HEK293 (cell line): ENCODE data around the gene CENPF.

Experiments used
- CTCF ChIA-PET: fragments of 350-600 bp; formaldehyde crosslinking; extraction: SDS; loops from one replicate; lab custom pipeline; 2021; ENCODE audit warnings: antibody characterized with exemption; lab: Yijun Ruan, JAX
- POLR2A ChIA-PET: fragments of 300-600 bp; formaldehyde crosslinking; extraction: SDS; loops from one replicate; lab custom pipeline; 2020; ENCODE audit warnings: antibody characterized with exemption, inconsistent platforms; lab: Yijun Ruan, JAX
- H3K27ac ChIP-seq: fragments of 200-500 bp; sonication (Bioruptor generic); 2 replicates; pipeline ENCODE4 v1.5.1; 2014; ENCODE audit warnings: low read depth, low read length, control low read depth, inconsistent platforms; ENCODE audit errors: extremely low read depth
- H3K36me3 ChIP-seq, 2 experiments: fragments of 200-500 bp in 1 of 2; sonication (Bioruptor generic) in 1 of 2; 1 replicate in 1 of 2; 2 replicates in 1 of 2; pipeline ENCODE4 v1.5.1; 2014 to 2017; ENCODE audit warnings: inconsistent platforms in 2 of 2, low read length in 2 of 2; ENCODE audit not compliant: control insufficient read depth in 2 of 2, insufficient read depth in 1 of 2
- H3K4me1 ChIP-seq: fragments of 200-500 bp; sonication (Bioruptor generic); 2 replicates; pipeline ENCODE4 v1.5.1; 2014; ENCODE audit warnings: mild to moderate bottlenecking, low read length, inconsistent platforms; ENCODE audit not compliant: control insufficient read depth, insufficient read depth
- H3K4me3 ChIP-seq: 2 replicates; pipeline ENCODE4 v1.5.1; 2011; ENCODE audit warnings: low read depth, mild to moderate bottlenecking, control low read depth, low read length, moderate library complexity
- H3K9me3 ChIP-seq: fragments of 200-500 bp; sonication (Bioruptor generic); 2 replicates; pipeline ENCODE4 v1.5.1; 2014; ENCODE audit warnings: low read depth, low read length, inconsistent platforms; ENCODE audit not compliant: control insufficient read depth, insufficient read depth
- GLI2 ChIP-seq: fragments of 450-650 bp; formaldehyde crosslinking; IDR thresholded peaks from 2 replicates; pipeline ENCODE4; 2017; ENCODE audit warnings: missing biosample characterization, missing genetic modification characterization, low read depth, borderline replicate concordance
- IKZF3 ChIP-seq: fragments of 450-650 bp; IDR thresholded peaks from 2 replicates; pipeline ENCODE4 v1.5.0; 2018; ENCODE audit warnings: missing biosample characterization, mild to moderate bottlenecking, missing genetic modification characterization, moderate library complexity
- MEIS1 ChIP-seq: sonication (generic); formaldehyde crosslinking; IDR thresholded peaks from 2 replicates; pipeline ENCODE4 v1.8.1; 2022; ENCODE audit warnings: missing genetic modification reagents, mild to moderate bottlenecking, borderline replicate concordance
- MYNN ChIP-seq: fragments of 450-650 bp; formaldehyde crosslinking; IDR thresholded peaks from 2 replicates; pipeline ENCODE4 v1.5.1; 2016; ENCODE audit warnings: missing biosample characterization, missing genetic modification characterization, borderline replicate concordance
- RBAK ChIP-seq: fragments of 450-650 bp; formaldehyde crosslinking; IDR thresholded peaks from 2 replicates; pipeline ENCODE4 v1.5.1; 2016; ENCODE audit warnings: missing biosample characterization, missing genetic modification characterization
- SP3 ChIP-seq: fragments of 450-650 bp; formaldehyde crosslinking; IDR thresholded peaks from 2 replicates; pipeline ENCODE4 v1.5.1; 2016; ENCODE audit warnings: missing biosample characterization, missing genetic modification characterization
- ZBTB17 ChIP-seq: fragments of 450-650 bp; formaldehyde crosslinking; IDR thresholded peaks from 2 replicates; pipeline ENCODE4 v1.5.1; 2016; ENCODE audit warnings: missing biosample characterization, missing genetic modification characterization
- ZIC2 ChIP-seq: fragments of 450-650 bp; formaldehyde crosslinking; IDR thresholded peaks from 2 replicates; pipeline ENCODE4 v1.5.1; 2016; ENCODE audit warnings: missing biosample characterization, missing genetic modification characterization
- ZNF10 ChIP-seq: fragments of 450-650 bp; formaldehyde crosslinking; IDR thresholded peaks from 2 replicates; pipeline ENCODE4 v1.5.1; 2017; ENCODE audit warnings: missing biosample characterization, missing genetic modification characterization
- ZNF114 ChIP-seq: fragments of 450-650 bp; formaldehyde crosslinking; IDR thresholded peaks from 2 replicates; pipeline ENCODE4 v1.5.0; 2017; ENCODE audit warnings: missing biosample characterization, missing genetic modification characterization
- ZNF157 ChIP-seq: fragments of 450-650 bp; formaldehyde crosslinking; IDR thresholded peaks from 2 replicates; pipeline ENCODE4 v1.5.1; 2016; ENCODE audit warnings: missing biosample characterization, missing genetic modification characterization
- ZNF169 ChIP-seq: fragments of 450-650 bp; formaldehyde crosslinking; IDR thresholded peaks from 2 replicates; pipeline ENCODE4 v1.5.1; 2016; ENCODE audit warnings: missing biosample characterization, missing genetic modification characterization
- ZNF184 ChIP-seq: fragments of 450-650 bp; IDR thresholded peaks from 2 replicates; pipeline ENCODE4 v1.5.1; 2018; ENCODE audit warnings: missing biosample characterization, mild to moderate bottlenecking, missing genetic modification characterization
- ZNF214 ChIP-seq: fragments of 450-650 bp; formaldehyde crosslinking; IDR thresholded peaks from 2 replicates; pipeline ENCODE4 v1.5.1; 2017; ENCODE audit warnings: missing biosample characterization, mild to moderate bottlenecking, missing genetic modification characterization, borderline replicate concordance
- ZNF423 ChIP-seq: fragments of 450-650 bp; formaldehyde crosslinking; IDR thresholded peaks from 2 replicates; pipeline ENCODE4 v1.5.1; 2016; ENCODE audit warnings: missing biosample characterization, missing genetic modification characterization
- ZNF426 ChIP-seq: fragments of 450-650 bp; formaldehyde crosslinking; IDR thresholded peaks from 2 replicates; pipeline ENCODE4 v1.5.1; 2017; ENCODE audit warnings: missing biosample characterization, missing genetic modification characterization, mild to moderate bottlenecking, inconsistent platforms, moderate library complexity
- ZNF501 ChIP-seq: fragments of 450-650 bp; formaldehyde crosslinking; IDR thresholded peaks from 2 replicates; pipeline ENCODE4 v1.5.1; 2016; ENCODE audit warnings: missing biosample characterization, missing genetic modification characterization
- ZNF510 ChIP-seq: fragments of 450-650 bp; formaldehyde crosslinking; IDR thresholded peaks from 2 replicates; pipeline ENCODE4 v1.5.1; 2018; ENCODE audit warnings: mild to moderate bottlenecking, missing genetic modification characterization, missing biosample characterization; ENCODE audit not compliant: insufficient replicate concordance
- ZNF561 ChIP-seq: fragments of 450-650 bp; IDR thresholded peaks from 2 replicates; pipeline ENCODE4 v1.5.1; 2018; ENCODE audit warnings: missing biosample characterization, missing genetic modification characterization, borderline replicate concordance
- ZNF585B ChIP-seq: fragments of 450-650 bp; formaldehyde crosslinking; IDR thresholded peaks from 2 replicates; pipeline ENCODE4 v1.5.1; 2016; ENCODE audit warnings: missing biosample characterization, missing genetic modification characterization
- ZNF843 ChIP-seq: fragments of 450-650 bp; formaldehyde crosslinking; IDR thresholded peaks from 2 replicates; pipeline ENCODE4 v1.5.1; 2016; ENCODE audit warnings: missing biosample characterization, missing genetic modification characterization
- ZSCAN30 ChIP-seq: fragments of 450-650 bp; IDR thresholded peaks from 2 replicates; pipeline ENCODE4 v1.5.1; 2018; ENCODE audit warnings: missing biosample characterization, mild to moderate bottlenecking, missing genetic modification characterization, moderate library complexity
- TF ChIP-seq, protein P1 (sequence below): fragments of 450-650 bp; formaldehyde crosslinking; IDR thresholded peaks from 2 replicates; pipeline ENCODE4 v1.5.0; 2017; ENCODE audit warnings: missing biosample characterization, missing genetic modification characterization, borderline replicate concordance
- TF ChIP-seq, protein P2 (sequence below): fragments of 450-650 bp; formaldehyde crosslinking; IDR thresholded peaks from 2 replicates; pipeline ENCODE4 v1.5.1; 2016; ENCODE audit warnings: missing biosample characterization, missing genetic modification characterization
- TF ChIP-seq, protein P3 (sequence below): fragments of 450-650 bp; formaldehyde crosslinking; IDR thresholded peaks from 2 replicates; pipeline ENCODE4 v1.5.1; 2017; ENCODE audit warnings: missing biosample characterization, missing genetic modification characterization
- TF ChIP-seq, protein P4 (sequence below): fragments of 450-650 bp; formaldehyde crosslinking; IDR thresholded peaks from 2 replicates; pipeline ENCODE4 v1.5.1; 2016; ENCODE audit warnings: missing biosample characterization, missing genetic modification characterization

CENPF gene

DNA sequence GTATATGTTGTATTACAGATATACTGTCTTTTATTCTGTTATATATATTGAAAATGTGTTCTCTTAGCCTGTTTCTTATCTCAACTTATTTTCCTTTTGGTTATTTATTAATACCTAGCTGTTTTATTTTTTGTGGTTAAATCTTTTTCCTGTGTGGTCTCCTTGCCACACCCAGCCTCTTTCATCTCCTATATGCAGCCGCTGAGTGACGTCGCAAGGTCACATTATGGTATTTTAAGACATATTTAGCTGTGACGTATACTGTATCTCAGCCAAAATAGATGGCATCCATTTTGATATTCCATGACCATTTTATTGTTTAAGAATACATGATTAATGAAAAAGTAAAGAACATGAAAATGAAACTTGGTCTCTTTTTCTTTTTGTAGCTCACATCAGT lies 29.1 kb downstream of the CENPF start (continued):
- TF ChIP-seq, protein P1, sequence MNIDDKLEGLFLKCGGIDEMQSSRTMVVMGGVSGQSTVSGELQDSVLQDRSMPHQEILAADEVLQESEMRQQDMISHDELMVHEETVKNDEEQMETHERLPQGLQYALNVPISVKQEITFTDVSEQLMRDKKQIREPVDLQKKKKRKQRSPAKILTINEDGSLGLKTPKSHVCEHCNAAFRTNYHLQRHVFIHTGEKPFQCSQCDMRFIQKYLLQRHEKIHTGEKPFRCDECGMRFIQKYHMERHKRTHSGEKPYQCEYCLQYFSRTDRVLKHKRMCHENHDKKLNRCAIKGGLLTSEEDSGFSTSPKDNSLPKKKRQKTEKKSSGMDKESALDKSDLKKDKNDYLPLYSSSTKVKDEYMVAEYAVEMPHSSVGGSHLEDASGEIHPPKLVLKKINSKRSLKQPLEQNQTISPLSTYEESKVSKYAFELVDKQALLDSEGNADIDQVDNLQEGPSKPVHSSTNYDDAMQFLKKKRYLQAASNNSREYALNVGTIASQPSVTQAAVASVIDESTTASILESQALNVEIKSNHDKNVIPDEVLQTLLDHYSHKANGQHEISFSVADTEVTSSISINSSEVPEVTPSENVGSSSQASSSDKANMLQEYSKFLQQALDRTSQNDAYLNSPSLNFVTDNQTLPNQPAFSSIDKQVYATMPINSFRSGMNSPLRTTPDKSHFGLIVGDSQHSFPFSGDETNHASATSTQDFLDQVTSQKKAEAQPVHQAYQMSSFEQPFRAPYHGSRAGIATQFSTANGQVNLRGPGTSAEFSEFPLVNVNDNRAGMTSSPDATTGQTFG (tag by site-specific recombination), result no peak
- TF ChIP-seq IKZF3 (tag by site-specific recombination), result no peak
- no peak for TF ChIP-seq ZNF510 (tag by site-specific recombination)
- no peak for TF ChIP-seq GLI2 (tag by site-specific recombination)
- TF ChIP-seq ZNF585B (tag by site-specific recombination), result no peak
- no peak for TF ChIP-seq ZNF184 (tag by site-specific recombination)
- TF ChIP-seq ZNF10 (tag by site-specific recombination), result no peak

DNA sequence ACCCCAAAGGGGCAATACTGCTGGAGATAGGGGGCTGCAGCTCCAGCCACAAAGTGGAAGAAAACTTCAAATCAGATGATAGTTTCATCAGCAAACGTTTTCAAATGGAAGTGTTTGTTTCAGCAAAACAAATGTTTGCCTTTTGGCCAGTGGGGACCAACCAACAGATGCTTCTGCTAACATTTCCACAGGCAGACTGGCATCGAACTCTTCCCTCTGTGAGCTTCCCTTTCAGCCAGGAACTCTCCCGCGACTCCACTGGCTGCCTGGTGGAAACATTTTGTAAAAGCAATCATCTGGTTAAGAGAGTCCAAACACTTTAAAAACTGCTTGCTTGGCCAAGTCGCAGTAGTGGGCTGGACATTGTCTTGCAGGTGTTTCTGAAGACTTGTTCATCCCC lies 30.7 kb downstream of the CENPF start:
- Histone ChIP-seq H3K36me3 (peaks cover 55 to 100% of the 10 kb centered on the region in 2 experiments), H3K4me3 (no peak overlapping the region), H3K27ac (no peak overlapping the region), H3K4me1 (no peaks in the 10 kb centered on the region), H3K9me3 (no peaks in the 10 kb centered on the region)
- ChIA-PET CTCF (interaction anchor here (1.2 kb wide), 1 partner anchor 301 kb away, joined by 3 read pairs; no protein-coding TSS in a partner anchor), POLR2A (no interaction called here)
- TF ChIP-seq ZIC2 (tag by site-specific recombination), result no peak
- TF ChIP-seq ZNF423 (tag by site-specific recombination), result no peak
- no peak for TF ChIP-seq ZSCAN30 (tag by site-specific recombination)
- no peak for TF ChIP-seq SP3 (tag by site-specific recombination)
- TF ChIP-seq, protein P2, sequence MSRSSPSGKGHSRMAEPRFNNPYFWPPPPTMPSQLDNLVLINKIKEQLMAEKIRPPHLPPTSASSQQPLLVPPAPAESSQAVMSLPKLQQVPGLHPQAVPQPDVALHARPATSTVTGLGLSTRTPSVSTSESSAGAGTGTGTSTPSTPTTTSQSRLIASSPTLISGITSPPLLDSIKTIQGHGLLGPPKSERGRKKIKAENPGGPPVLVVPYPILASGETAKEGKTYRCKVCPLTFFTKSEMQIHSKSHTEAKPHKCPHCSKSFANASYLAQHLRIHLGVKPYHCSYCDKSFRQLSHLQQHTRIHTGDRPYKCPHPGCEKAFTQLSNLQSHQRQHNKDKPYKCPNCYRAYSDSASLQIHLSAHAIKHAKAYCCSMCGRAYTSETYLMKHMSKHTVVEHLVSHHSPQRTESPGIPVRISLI (tag by site-specific recombination), result no peak
- TF ChIP-seq ZNF501 (tag by site-specific recombination), result no peak
- no peak for TF ChIP-seq RBAK (tag by site-specific recombination)
- TF ChIP-seq ZNF214, result no peak
- no peak for TF ChIP-seq ZNF169 (tag by site-specific recombination)
- TF ChIP-seq, protein P3, sequence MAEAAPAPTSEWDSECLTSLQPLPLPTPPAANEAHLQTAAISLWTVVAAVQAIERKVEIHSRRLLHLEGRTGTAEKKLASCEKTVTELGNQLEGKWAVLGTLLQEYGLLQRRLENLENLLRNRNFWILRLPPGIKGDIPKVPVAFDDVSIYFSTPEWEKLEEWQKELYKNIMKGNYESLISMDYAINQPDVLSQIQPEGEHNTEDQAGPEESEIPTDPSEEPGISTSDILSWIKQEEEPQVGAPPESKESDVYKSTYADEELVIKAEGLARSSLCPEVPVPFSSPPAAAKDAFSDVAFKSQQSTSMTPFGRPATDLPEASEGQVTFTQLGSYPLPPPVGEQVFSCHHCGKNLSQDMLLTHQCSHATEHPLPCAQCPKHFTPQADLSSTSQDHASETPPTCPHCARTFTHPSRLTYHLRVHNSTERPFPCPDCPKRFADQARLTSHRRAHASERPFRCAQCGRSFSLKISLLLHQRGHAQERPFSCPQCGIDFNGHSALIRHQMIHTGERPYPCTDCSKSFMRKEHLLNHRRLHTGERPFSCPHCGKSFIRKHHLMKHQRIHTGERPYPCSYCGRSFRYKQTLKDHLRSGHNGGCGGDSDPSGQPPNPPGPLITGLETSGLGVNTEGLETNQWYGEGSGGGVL (tag by site-specific recombination), result no peak
- no peak for TF ChIP-seq ZNF843 (tag by site-specific recombination)

DNA sequence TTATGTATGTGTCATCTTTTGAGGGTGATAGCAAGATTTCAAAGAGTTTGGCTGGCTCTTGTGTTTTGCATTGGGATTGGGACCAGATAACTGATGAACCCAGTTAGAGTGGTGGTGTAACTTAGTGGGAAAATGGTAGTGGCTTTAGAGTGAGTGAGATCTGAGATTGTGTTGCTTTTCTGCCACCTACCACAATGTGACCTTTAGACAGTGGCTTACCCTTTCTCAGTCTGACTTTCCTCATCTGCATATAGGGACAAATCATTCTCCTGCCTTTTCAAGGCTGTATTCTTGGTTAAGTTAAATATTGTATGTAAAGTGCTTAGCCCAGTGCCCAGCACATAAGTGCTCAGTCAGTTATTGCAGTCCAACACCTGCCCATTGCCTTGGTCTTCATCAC lies 31.3 kb downstream of the CENPF start:
- Histone ChIP-seq H3K36me3 (peaks cover 53 to 100% of the 10 kb centered on the region in 2 experiments), H3K9me3 (no peaks in the 10 kb centered on the region), H3K27ac (no peak overlapping the region), H3K4me3 (no peak overlapping the region), H3K4me1 (no peaks in the 10 kb centered on the region)
- POLR2A ChIA-PET, result no interaction called here
- CTCF ChIA-PET, result interaction anchor here (1.2 kb wide), 1 partner anchor 302 kb away, joined by 3 read pairs; no protein-coding TSS in a partner anchor
- no peak for TF ChIP-seq ZNF561 (tag by site-specific recombination)
- no peak for TF ChIP-seq MYNN (tag by site-specific recombination)
- no peak for TF ChIP-seq ZNF426 (tag by site-specific recombination)
- no peak for TF ChIP-seq ZNF510 (tag by site-specific recombination)
- no peak for TF ChIP-seq ZNF169 (tag by site-specific recombination)
- TF ChIP-seq, protein P4, sequence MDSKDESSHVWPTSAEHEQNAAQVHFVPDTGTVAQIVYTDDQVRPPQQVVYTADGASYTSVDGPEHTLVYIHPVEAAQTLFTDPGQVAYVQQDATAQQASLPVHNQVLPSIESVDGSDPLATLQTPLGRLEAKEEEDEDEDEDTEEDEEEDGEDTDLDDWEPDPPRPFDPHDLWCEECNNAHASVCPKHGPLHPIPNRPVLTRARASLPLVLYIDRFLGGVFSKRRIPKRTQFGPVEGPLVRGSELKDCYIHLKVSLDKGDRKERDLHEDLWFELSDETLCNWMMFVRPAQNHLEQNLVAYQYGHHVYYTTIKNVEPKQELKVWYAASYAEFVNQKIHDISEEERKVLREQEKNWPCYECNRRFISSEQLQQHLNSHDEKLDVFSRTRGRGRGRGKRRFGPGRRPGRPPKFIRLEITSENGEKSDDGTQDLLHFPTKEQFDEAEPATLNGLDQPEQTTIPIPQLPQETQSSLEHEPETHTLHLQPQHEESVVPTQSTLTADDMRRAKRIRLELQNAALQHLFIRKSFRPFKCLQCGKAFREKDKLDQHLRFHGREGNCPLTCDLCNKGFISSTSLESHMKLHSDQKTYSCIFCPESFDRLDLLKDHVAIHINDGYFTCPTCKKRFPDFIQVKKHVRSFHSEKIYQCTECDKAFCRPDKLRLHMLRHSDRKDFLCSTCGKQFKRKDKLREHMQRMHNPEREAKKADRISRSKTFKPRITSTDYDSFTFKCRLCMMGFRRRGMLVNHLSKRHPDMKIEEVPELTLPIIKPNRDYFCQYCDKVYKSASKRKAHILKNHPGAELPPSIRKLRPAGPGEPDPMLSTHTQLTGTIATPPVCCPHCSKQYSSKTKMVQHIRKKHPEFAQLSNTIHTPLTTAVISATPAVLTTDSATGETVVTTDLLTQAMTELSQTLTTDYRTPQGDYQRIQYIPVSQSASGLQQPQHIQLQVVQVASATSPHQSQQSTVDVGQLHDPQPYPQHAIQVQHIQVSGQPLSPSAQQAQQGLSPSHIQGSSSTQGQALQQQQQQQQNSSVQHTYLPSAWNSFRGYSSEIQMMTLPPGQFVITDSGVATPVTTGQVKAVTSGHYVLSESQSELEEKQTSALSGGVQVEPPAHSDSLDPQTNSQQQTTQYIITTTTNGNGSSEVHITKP (tag by site-specific recombination), result no peak
- TF ChIP-seq ZNF114 (tag by site-specific recombination), result no peak
- no peak for TF ChIP-seq ZBTB17 (tag by site-specific recombination)
- TF ChIP-seq ZNF157 (tag by site-specific recombination), result no peak
- no peak for TF ChIP-seq MEIS1 (CRISPR knock-in tag)
